Rectal smooth muscle tissue (tissue), 1 donor: ENCODE results near the gene NLGN1.
"Not testable (repeated sequence)": the region's sequence is repeated elsewhere in the genome, so short reads cannot be mapped to it uniquely, and the experiment has no call there.

ENCODE experiments used
- H3K27ac ChIP-seq: one replicate; pipeline ENCODE4 v1.7.0; 2013; ENCODE audit warnings: low read depth, low read length, inconsistent platforms
- H3K27me3 ChIP-seq: one replicate; pipeline ENCODE4 v1.7.0; 2013; ENCODE audit warnings: low read length; ENCODE audit not compliant: control insufficient read depth, insufficient read depth
- H3K36me3 ChIP-seq: one replicate; pipeline ENCODE4 v1.7.0; 2013; ENCODE audit warnings: low read length; ENCODE audit not compliant: control insufficient read depth, insufficient read depth
- H3K4me1 ChIP-seq: one replicate; pipeline ENCODE4 v1.7.0; 2013; ENCODE audit warnings: low read length; ENCODE audit not compliant: control insufficient read depth, insufficient read depth
- H3K4me3 ChIP-seq: one replicate; pipeline ENCODE4 v1.7.0; 2013; ENCODE audit warnings: low read length
- H3K9ac ChIP-seq: one replicate; pipeline ENCODE4 v1.7.0; 2013; ENCODE audit warnings: low read length

Gene NLGN1

DNA sequence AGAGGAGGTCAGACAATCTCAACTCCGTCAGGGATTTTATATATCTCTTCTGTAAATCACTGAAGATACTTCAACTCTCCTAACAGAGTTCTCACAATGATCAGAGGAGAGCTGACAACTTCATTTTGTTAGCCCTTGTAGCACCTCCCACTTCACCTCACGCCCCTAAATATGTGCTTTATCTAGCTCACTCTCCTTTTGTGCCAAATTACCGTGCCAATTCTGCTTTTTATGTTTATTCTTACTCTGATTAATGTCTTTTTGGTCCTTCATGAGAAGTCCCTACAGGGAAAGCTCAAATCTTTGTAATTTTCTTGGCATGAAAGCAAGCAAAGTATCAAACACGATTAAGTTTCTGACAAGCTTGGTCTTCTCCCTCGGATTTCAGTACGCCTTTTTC lies 825.5 kb downstream of the NLGN1 start:
- H3K36me3 ChIP-seq: no peaks in the 10 kb centered on the region
- H3K27ac ChIP-seq: no peak overlapping the region
- no peak overlapping the region for H3K9ac ChIP-seq
- no peaks in the 10 kb centered on the region for H3K4me1 ChIP-seq
- no peaks in the 10 kb centered on the region for H3K27me3 ChIP-seq
- no peak overlapping the region for H3K4me3 ChIP-seq

DNA sequence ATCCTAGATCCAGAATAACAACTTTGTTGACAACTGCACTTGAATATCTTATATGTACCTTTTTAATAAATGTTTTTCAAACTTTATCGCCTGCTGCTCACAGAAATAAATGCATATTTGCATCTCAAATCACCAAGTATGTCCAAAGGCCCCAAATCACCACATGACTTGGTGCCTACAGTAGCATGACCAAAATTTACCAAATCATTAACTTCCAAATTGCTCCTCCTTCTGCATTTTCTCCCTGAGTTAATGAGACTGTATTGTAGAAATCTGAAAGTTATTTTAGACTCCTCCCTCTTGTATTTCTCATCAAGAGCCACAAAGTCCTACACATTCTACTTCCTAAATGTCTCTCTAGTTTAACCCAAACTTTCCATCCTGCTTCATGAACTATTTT lies 826.1 kb downstream of the NLGN1 start:
- H3K4me3 ChIP-seq: no peak overlapping the region
- no peaks in the 10 kb centered on the region for H3K36me3 ChIP-seq
- H3K27me3 ChIP-seq: no peaks in the 10 kb centered on the region
- no peaks in the 10 kb centered on the region for H3K4me1 ChIP-seq
- no peak overlapping the region for H3K9ac ChIP-seq
- H3K27ac ChIP-seq: no peak overlapping the region

DNA sequence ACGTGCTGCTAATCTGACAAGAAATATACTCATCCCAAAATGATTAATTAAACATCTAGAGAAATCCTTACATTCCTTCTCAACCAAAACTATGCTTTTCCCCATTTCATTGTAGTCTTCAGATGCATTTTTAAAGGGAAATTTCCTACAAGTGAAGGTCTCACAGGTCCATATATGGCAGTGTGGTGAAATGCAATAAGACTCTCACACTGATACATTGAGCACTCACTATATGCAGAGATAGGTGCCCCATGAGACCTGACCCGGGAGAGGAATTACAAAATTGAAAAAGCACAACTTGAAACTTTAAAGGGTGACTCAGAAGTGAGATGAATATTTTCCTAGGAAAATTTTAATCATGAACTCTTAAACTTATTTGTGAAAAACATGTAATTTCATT lies 832.4 kb downstream of the NLGN1 start:
- Histone ChIP-seq H3K9ac (no peak overlapping the region), H3K36me3 (no peaks in the 10 kb centered on the region), H3K27me3 (no peaks in the 10 kb centered on the region), H3K27ac (no peak overlapping the region), H3K4me1 (no peaks in the 10 kb centered on the region), H3K4me3 (no peak overlapping the region)

DNA sequence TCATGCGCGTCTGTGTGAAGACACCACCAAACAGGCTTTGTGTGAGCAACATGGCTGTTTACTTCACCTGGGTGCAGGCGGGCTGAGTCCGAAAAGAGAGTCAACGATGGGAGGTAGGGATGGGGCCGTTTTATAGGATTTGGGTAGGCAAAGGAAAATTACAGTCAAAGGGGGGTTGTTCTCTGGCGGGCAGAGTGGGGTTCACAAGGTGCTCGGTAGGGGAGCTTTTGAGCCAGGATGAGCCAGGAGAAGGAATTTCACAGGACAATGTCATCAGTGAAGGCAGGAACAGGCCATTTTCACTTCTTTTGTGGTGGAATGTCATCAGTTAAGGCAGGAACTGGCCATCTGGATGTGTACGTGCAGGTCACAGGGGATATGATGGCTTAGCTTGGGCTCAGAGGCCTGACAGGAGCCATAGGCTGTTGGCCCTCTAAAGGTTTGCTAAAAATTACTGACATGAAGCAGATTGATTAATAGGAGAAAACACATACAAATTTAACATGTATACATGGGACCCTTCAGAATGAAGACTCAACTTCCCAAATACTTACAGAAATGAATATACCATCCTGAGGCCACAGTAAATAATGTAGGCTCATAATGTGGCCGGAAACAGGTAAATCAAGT lies 834.6 kb downstream of the NLGN1 start:
- H3K4me3 ChIP-seq, H3K4me1 ChIP-seq, H3K9ac ChIP-seq: not testable (repeated sequence)

DNA sequence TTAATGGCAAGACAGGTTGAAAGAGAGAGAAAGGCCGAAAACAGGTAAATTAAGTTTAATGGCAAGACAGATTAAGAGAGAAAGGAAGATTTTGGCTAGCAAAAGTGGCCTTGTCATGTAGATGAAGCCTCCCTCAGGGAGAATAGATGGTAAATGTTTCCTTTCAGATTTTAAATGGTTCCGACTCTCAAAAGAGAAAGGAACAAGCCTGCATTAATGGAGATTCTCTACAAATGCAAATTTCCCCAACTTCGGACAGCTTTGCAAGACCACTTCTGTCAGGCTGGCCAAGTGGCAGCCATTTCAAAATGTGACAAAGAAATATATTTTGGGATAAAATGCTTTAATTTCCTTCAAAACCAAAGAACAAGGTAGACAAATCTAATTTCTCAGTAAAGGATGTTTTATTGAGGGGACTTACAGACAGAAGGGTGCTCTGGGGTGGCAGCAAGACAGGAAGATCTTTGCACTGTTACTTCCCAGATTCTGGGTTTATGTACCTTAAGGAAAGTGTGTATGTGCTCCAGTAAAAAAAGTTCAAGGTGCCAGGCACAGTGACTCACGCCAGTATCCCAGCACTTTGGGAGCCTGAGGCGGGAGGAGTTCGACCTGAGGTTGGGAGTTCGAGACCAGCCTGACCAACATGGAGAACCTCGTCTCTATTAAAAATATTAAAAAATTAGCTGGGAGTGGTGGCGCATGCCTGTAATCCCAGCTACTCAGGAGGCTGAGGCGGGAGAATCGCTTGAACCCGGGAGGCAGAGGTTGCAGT lies 835.3 kb downstream of the NLGN1 start:
- Histone ChIP-seq H3K27me3 (no peaks in the 10 kb centered on the region), H3K4me1 (no peaks in the 10 kb centered on the region), H3K27ac (no peak overlapping the region), H3K9ac (no peak overlapping the region), H3K36me3 (no peaks in the 10 kb centered on the region), H3K4me3 (no peak overlapping the region)

More for the DNA sequence above, 834.6 kb downstream of the NLGN1 start:
- not testable (repeated sequence) for H3K27ac ChIP-seq, H3K27me3 ChIP-seq, H3K36me3 ChIP-seq

DNA sequence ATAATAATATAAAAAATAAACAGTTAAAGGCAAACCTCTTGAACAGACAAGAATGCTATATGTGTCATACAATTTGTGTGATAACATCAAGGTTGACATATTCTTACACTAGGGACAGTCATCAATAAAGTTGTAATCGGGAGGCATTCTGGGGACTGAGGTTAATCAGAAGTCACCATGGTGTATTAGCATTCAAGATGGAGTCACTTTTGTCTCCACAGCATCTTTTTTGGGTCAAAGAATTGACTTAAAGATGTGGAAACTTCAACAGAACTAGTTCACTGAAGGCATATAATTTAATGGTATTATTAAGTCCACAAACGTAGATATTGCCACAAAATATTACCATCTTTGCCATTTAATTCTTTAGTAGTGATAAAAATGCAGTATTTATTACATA lies 836.0 kb downstream of the NLGN1 start:
- Histone ChIP-seq H3K27ac (no peak overlapping the region), H3K36me3 (no peaks in the 10 kb centered on the region), H3K27me3 (no peaks in the 10 kb centered on the region)

DNA sequence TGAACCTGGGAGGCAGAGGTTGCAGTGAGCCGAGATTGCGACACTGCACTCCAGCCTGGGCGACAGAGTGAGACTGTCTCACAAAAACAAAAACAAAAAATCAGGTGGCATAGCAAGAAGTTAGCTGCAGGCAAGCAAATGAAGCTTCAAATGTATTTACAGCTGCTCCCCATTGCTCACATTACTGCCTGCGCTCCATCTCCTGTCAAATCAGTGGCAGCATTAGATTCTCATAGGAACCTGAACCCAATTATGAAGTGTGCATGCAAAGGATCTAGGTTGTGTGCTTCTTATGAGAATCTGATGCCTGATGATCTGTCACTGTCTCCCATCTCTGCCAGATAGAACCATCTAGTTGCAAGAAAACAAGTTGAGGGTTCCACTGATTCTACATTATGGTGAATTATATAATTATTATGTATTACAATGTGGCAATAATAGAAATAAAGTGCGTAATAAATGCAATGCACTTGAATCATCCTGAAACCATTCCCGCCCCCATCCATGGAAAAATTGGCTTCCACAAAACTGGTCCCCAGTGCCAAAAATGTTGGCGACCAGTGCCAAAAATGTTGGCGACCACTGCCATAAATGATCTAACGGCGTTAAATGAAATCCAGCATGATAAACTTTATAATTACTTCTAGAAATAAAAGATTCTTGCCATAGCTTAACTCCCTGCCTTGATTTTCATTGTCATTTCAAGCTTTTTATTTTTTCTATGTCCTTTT lies 844.9 kb downstream of the NLGN1 start:
- no peak overlapping the region for H3K9ac ChIP-seq
- H3K4me1 ChIP-seq: peaks cover 2% of the 10 kb centered on the region
- no peak overlapping the region for H3K4me3 ChIP-seq
- no peak overlapping the region for H3K27ac ChIP-seq
- no peaks in the 10 kb centered on the region for H3K36me3 ChIP-seq
- H3K27me3 ChIP-seq: no peaks in the 10 kb centered on the region

More for the DNA sequence above, 836.0 kb downstream of the NLGN1 start:
- no peaks in the 10 kb centered on the region for H3K4me1 ChIP-seq
- no peak overlapping the region for H3K9ac ChIP-seq
- no peak overlapping the region for H3K4me3 ChIP-seq

DNA sequence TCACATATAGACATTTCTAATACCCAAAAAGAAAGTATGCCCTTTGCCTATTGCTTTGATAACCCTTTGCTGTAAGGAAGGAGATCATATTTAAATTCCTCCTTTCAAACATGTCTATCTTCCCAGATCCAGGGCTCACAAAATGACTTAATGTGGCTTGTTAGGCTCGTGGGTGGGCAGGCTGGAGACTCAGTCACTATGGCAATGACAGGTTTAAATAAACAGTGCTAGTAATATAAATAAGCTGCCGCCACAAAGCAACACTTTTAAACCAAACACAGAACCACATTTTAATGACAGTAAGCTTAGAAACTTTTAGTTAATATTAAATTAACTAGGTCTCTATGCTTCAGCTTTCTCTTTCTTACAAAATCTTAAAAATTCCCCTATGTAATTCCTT lies 845.6 kb downstream of the NLGN1 start:
- H3K9ac ChIP-seq: no peak overlapping the region
- H3K27ac ChIP-seq: no peak overlapping the region
- peaks cover 2% of the 10 kb centered on the region for H3K4me1 ChIP-seq
- no peaks in the 10 kb centered on the region for H3K27me3 ChIP-seq
- no peak overlapping the region for H3K4me3 ChIP-seq
- H3K36me3 ChIP-seq: no peaks in the 10 kb centered on the region

DNA sequence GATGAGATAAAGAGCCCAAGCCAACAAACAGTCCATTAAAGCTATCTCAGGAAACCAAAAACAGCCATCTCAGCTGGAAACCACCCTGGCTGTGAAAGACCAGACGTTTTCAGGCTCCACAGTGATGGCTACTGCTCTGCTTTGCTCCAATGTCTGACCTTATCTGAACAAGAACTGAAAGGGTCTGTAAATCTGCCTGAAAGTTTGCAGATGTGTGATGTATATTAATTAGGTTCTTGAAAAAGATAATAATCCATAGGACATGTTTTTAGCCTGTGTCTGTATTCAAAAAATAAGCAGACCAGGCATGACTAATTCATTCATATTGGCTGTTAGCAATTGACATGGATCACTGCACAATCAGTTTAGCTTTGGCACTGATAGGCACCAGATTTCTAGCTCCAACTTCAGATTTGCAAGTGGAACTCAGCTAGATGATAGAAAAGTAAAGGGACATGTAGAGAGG lies 850.2 kb downstream of the NLGN1 start:
- no peak overlapping the region for H3K4me3 ChIP-seq
- H3K27me3 ChIP-seq: no peaks in the 10 kb centered on the region
- no peak overlapping the region for H3K9ac ChIP-seq
- peaks cover 8% of the 10 kb centered on the region for H3K4me1 ChIP-seq
- H3K36me3 ChIP-seq: no peaks in the 10 kb centered on the region
- H3K27ac ChIP-seq: no peak overlapping the region

DNA sequence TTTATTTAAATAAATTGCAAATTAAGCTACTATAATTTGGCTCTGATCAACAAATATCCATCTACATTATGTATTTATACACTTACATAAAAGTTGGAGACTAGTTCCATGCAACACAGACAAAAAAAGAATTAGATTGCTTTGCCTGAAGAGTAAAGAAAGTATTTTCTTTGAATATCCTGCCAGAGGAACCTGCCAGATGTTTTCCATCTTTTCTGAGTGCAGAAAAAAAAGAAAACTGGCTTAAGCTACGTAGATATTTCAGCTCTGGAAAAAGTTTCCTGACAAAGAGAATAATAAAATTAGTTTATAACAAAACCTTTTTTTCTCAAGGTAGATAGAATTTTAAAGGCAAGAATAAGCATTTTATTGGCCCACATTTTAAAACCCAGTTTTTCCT lies 854.1 kb downstream of the NLGN1 start:
- peaks cover 6% of the 10 kb centered on the region for H3K4me1 ChIP-seq
- H3K4me3 ChIP-seq: no peak overlapping the region
- no peaks in the 10 kb centered on the region for H3K36me3 ChIP-seq
- no peak overlapping the region for H3K27ac ChIP-seq
- no peak overlapping the region for H3K9ac ChIP-seq
- no peaks in the 10 kb centered on the region for H3K27me3 ChIP-seq

DNA sequence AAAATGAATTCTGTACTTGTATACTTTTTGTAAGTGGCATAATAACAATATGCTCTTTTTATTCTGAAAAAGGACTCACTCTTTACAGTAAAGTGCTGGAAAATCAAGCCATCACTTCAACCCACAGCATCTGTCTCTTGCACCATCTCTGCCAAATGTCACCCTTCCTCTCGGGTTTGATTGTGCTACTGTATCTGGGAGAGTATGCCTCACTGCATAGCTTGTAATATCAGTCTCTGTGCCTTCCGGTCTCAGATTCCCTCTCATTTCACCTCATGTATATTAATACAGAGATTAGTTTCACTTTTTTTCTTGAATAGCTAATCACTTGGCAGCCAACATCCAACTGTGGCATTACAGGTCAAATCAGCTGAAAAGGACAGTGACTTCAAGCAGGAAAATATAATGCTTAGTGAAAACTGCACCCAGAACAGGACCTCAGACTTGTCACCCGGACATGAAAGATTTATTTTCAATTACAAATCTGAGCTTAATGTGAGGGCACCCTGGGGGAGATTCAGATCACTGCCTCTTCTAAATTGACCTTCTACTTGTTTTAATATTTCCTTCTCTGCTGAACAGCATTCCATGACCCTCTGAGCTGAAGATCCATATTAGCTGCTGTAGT lies 855.8 kb downstream of the NLGN1 start:
- Histone ChIP-seq H3K4me3 (no peak overlapping the region), H3K27me3 (no peaks in the 10 kb centered on the region), H3K9ac (no peak overlapping the region)

DNA sequence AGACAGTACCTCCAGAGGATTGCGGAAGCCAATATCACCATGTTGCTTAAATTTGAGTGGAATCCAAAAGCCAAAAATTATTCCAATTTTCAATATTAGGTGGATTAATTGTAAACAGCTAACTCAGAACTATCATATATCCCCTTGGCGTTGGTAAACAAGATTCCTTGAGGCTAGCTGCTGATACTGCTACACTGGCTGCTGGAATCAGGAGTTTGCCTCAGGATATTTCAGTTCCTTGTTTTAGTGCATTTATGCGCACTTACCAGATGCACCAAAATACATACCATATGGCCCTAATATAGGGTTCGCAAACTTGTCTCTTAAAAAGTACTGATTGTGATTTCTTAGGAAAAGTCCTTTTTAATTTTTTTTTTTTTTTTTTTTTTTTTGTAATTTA lies 856.4 kb downstream of the NLGN1 start:
- Histone ChIP-seq H3K27me3 (no peaks in the 10 kb centered on the region), H3K27ac (no peak overlapping the region), H3K9ac (no peak overlapping the region), H3K36me3 (no peaks in the 10 kb centered on the region), H3K4me1 (peaks cover 6% of the 10 kb centered on the region), H3K4me3 (no peak overlapping the region)

More for the DNA sequence above, 855.8 kb downstream of the NLGN1 start:
- H3K36me3 ChIP-seq: no peaks in the 10 kb centered on the region
- H3K27ac ChIP-seq: no peak overlapping the region
- H3K4me1 ChIP-seq: peaks cover 6% of the 10 kb centered on the region
